Measurements from ENCODE around the gene KAT7. TPM values are rescaled to one million over a fixed set of nuclear protein-coding genes. Genes with fewer than 3 reads are reported as not detected.
"Not testable (repeated sequence)": the region's sequence is repeated elsewhere in the genome, so short reads cannot be mapped to it uniquely, and the experiment has no call there.

KAT7 gene
- total RNA-seq, 1 donor: 43.2 TPM

- TF ChIP-seq CTCF (IDR thresholded peaks at IDR 0.05; ENCODE audit: insufficient read depth, low read depth, low read length): no peak
- no peak overlapping the region for H3K4me3 ChIP-seq (ENCODE audit: low read depth, low read length)
- no peak for DNase-seq (ENCODE audit: low read depth)
Observed at GRCh38 chr17:49755663-49756283, 32.7 kb upstream of the KAT7 start.

GRCh38 chr17:49756323-49757150 lies 31.9 kb upstream of the KAT7 start:
- no peak for DNase-seq (ENCODE audit: low read depth)

GRCh38 chr17:49757151-49757777 lies 31.2 kb upstream of the KAT7 start:
- no peak for TF ChIP-seq CTCF (IDR thresholded peaks at IDR 0.05; ENCODE audit: insufficient read depth, low read depth, low read length)
- DNase-seq (ENCODE audit: low read depth): no peak
- H3K4me3 ChIP-seq (ENCODE audit: low read depth, low read length): no peak overlapping the region

More at GRCh38 chr17:49756323-49757150, 31.9 kb upstream of the KAT7 start:
- no peak overlapping the region for H3K4me3 ChIP-seq (ENCODE audit: low read depth, low read length)
- no peak for TF ChIP-seq CTCF (IDR thresholded peaks at IDR 0.05; ENCODE audit: insufficient read depth, low read depth, low read length)

GRCh38 chr17:49758464-49759010 lies 29.9 kb upstream of the KAT7 start:
- DNase-seq (ENCODE audit: low read depth); H3K4me3 ChIP-seq (ENCODE audit: low read depth, low read length): not testable (repeated sequence)

GRCh38 chr17:49759203-49759602 lies 29.3 kb upstream of the KAT7 start:
- no peak overlapping the region for H3K4me3 ChIP-seq (ENCODE audit: low read depth, low read length)
- no peak for DNase-seq (ENCODE audit: low read depth)
- no peak for TF ChIP-seq CTCF (IDR thresholded peaks at IDR 0.05; ENCODE audit: insufficient read depth, low read depth, low read length)

- DNase-seq (ENCODE audit: low read depth): no peak
- no peak overlapping the region for H3K4me3 ChIP-seq (ENCODE audit: low read depth, low read length)
- no peak for TF ChIP-seq CTCF (IDR thresholded peaks at IDR 0.05; ENCODE audit: insufficient read depth, low read depth, low read length)
Observed at GRCh38 chr17:49760296-49760695, 28.2 kb upstream of the KAT7 start.
